ENCODE results near the gene GRAMD1B.

DNA sequence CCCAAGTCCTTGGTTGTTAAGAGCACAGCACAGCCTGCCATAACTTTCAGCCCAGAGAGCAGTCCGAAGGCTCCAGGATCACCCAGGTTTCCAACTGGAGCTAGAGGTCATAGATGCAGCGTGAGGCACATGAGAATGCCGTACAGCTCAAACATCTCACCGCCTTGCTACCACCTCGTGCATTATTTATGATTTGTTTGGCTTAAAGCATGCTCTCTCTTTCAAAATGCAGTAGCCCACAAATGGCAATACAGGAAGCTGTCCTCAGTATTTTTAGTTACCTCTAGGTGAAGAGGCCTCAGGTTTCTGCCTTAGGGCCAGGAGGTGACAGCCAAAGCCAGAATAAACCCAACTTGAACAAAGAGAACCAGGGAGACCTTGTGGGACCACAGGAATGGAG, 210.0 kb downstream of the GRAMD1B start:
- no peak for TF ChIP-seq EZH2 (IDR thresholded peaks at IDR 0.05; ENCODE audit: borderline replicate concordance, low read depth, low read length, severe bottlenecking)
- TF ChIP-seq, protein P1, sequence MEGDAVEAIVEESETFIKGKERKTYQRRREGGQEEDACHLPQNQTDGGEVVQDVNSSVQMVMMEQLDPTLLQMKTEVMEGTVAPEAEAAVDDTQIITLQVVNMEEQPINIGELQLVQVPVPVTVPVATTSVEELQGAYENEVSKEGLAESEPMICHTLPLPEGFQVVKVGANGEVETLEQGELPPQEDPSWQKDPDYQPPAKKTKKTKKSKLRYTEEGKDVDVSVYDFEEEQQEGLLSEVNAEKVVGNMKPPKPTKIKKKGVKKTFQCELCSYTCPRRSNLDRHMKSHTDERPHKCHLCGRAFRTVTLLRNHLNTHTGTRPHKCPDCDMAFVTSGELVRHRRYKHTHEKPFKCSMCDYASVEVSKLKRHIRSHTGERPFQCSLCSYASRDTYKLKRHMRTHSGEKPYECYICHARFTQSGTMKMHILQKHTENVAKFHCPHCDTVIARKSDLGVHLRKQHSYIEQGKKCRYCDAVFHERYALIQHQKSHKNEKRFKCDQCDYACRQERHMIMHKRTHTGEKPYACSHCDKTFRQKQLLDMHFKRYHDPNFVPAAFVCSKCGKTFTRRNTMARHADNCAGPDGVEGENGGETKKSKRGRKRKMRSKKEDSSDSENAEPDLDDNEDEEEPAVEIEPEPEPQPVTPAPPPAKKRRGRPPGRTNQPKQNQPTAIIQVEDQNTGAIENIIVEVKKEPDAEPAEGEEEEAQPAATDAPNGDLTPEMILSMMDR (IDR thresholded peaks at IDR 0.05; ENCODE audit: borderline replicate concordance, extremely low read depth, low read length, poor library complexity, severe bottlenecking), result no peak
